SK-N-SH treated with all-trans-retinoic acid at 6 μM for 48 hours (cell line): ENCODE results near the gene SLMAP.

Experiments
- ATAC-seq: fragments of 200-7000 bp; cut with Tn5 transposase; 3 replicates; pipeline ENCODE4 v1.9.1; 2020; ENCODE audit warnings: mild to moderate bottlenecking, moderate library complexity
- ARNTL ChIP-seq: fragments of 450-650 bp; formaldehyde crosslinking; IDR thresholded peaks from 2 replicates; pipeline ENCODE4 v1.5.0; 2020; ENCODE audit warnings: low read depth, mild to moderate bottlenecking, moderate library complexity, borderline replicate concordance
- BACH2 ChIP-seq: fragments of 250-450 bp; sonication (Bioruptor Pico); IDR thresholded peaks from 2 replicates; pipeline ENCODE4 v1.9.0; 2021; ENCODE audit warnings: mild to moderate bottlenecking, borderline replicate concordance
- CSDC2 ChIP-seq: fragments of 250-450 bp; sonication (Bioruptor Pico); IDR thresholded peaks from 2 replicates; pipeline ENCODE4 v1.5.0; 2020; ENCODE audit warnings: mild to moderate bottlenecking, moderate library complexity
- ESRRG ChIP-seq: fragments of 250-450 bp; sonication (Bioruptor Pico); IDR thresholded peaks from 2 replicates; pipeline ENCODE4 v1.6.1; 2021; ENCODE audit warnings: mild to moderate bottlenecking
- GLIS3 ChIP-seq: fragments of 250-450 bp; sonication (Bioruptor Pico); IDR thresholded peaks from 2 replicates; pipeline ENCODE4 v1.5.0; 2020; ENCODE audit warnings: mild to moderate bottlenecking, moderate library complexity
- ISL1 ChIP-seq: fragments of 250-450 bp; sonication (Bioruptor Pico); IDR thresholded peaks from 2 replicates; pipeline ENCODE4 v2.1.2; 2022; ENCODE audit warnings: mild to moderate bottlenecking, moderate library complexity
- OSR1 ChIP-seq: fragments of 250-450 bp; sonication (Bioruptor Pico); IDR thresholded peaks from 2 replicates; pipeline ENCODE4 v1.8.0; 2022; ENCODE audit warnings: moderate library complexity, mild to moderate bottlenecking, inconsistent platforms
- PPARA ChIP-seq: fragments of 250-450 bp; sonication (Bioruptor Pico); IDR thresholded peaks from 2 replicates; pipeline ENCODE4 v1.5.0; 2020; ENCODE audit warnings: mild to moderate bottlenecking, borderline replicate concordance
- RARB ChIP-seq: fragments of 250-450 bp; sonication (Bioruptor Pico); IDR thresholded peaks from 2 replicates; pipeline ENCODE4 v1.8.0; 2021; ENCODE audit warnings: mild to moderate bottlenecking, moderate library complexity
- SNAI2 ChIP-seq: fragments of 250-450 bp; sonication (Bioruptor Pico); IDR thresholded peaks from 2 replicates; pipeline ENCODE4 v1.5.0; 2020; ENCODE audit warnings: mild to moderate bottlenecking, moderate library complexity
- TCF4 ChIP-seq: fragments of 250-450 bp; sonication (Bioruptor Pico); IDR thresholded peaks from 2 replicates; pipeline ENCODE4 v1.8.0; 2021; ENCODE audit warnings: mild to moderate bottlenecking, moderate library complexity, borderline replicate concordance
- ZC3H10 ChIP-seq: fragments of 250-450 bp; sonication (Bioruptor Pico); IDR thresholded peaks from 2 replicates; pipeline ENCODE4 v1.5.1; 2021; ENCODE audit warnings: mild to moderate bottlenecking, moderate library complexity
- ZFP3 ChIP-seq: fragments of 250-450 bp; sonication (Bioruptor Pico); IDR thresholded peaks from 2 replicates; pipeline ENCODE4 v1.5.0; 2020; ENCODE audit warnings: mild to moderate bottlenecking, moderate library complexity
- ZFP30 ChIP-seq: fragments of 450-650 bp; formaldehyde crosslinking; IDR thresholded peaks from 2 replicates; pipeline ENCODE4 v1.5.0; 2022; ENCODE audit warnings: mild to moderate bottlenecking, moderate library complexity
- ZNF565 ChIP-seq: fragments of 450-650 bp; formaldehyde crosslinking; conservative IDR thresholded peaks from 2 replicates; pipeline ENCODE4 v1.5.0; 2020; ENCODE audit warnings: low read depth, mild to moderate bottlenecking, moderate library complexity
- ZNF8 ChIP-seq: fragments of 450-650 bp; formaldehyde crosslinking; IDR thresholded peaks from 2 replicates; pipeline ENCODE4 v1.5.0; 2020; ENCODE audit warnings: mild to moderate bottlenecking, moderate library complexity
- TF ChIP-seq, protein P1 (sequence below): fragments of 250-450 bp; sonication (Bioruptor Pico); IDR thresholded peaks from 2 replicates; pipeline ENCODE4 v1.5.1; 2021; ENCODE audit warnings: mild to moderate bottlenecking, moderate library complexity
- TF ChIP-seq, protein P2 (sequence below): fragments of 250-450 bp; sonication (Bioruptor Pico); IDR thresholded peaks from 2 replicates; pipeline ENCODE4 v1.5.0; 2020; ENCODE audit warnings: mild to moderate bottlenecking, moderate library complexity
- TF ChIP-seq, protein P3 (sequence below): fragments of 250-450 bp; sonication (Bioruptor Pico); IDR thresholded peaks from 2 replicates; pipeline ENCODE4 v1.5.1; 2020; ENCODE audit warnings: low read depth, mild to moderate bottlenecking, moderate library complexity
- TF ChIP-seq, protein P4 (sequence below): fragments of 250-450 bp; sonication (Bioruptor Pico); IDR thresholded peaks from 2 replicates; pipeline ENCODE4 v1.8.0; 2020; ENCODE audit warnings: mild to moderate bottlenecking, moderate library complexity, borderline replicate concordance

Gene SLMAP

DNA sequence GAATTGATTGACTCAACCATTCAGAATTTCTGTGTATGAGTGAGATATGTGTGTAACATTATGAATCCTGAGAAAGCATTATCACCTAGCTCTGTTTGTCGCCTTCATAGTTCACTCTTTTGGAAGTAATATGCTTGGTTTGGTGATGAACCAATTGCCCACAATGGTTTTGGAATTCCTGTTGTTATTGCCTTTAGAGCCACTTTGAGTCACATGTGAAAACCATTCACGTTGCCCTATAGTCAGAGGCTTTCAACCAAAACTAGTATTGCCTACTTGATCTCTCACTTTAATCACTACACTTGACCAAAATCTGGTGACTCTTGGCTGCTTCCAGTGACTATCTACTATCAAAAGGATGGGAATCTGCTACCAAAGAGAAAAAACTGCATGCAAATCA lies 173.9 kb downstream of the SLMAP start (continued):
- no peak for TF ChIP-seq ARNTL
- TF ChIP-seq TCF4: no peak
- TF ChIP-seq BACH2: no peak
- TF ChIP-seq PPARA (CRISPR knock-in tag): no peak
- no peak for TF ChIP-seq ZFP30 (CRISPR knock-in tag)
- TF ChIP-seq SNAI2 (CRISPR knock-in tag): no peak

DNA sequence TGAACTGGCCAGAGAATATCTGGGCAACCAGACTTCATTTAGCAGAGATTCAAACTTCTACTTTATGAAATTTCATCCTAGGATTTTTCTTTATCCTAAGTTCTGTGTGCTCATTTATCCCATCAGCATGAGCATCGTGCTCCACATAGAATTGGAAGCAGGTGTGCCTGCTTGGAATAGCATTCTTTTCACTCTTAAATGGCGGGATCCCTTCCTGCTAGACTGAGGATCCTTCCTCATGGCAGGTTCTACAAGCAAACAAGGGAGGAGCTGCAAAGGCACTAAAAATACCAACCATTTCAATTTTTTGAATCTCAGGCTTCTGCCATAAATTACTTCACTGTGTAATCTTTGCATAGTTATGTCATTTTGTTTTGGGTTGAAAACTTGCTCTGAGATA lies 177.5 kb downstream of the SLMAP start:
- TF ChIP-seq ISL1 (CRISPR knock-in tag) (no peak), RARB (CRISPR knock-in tag) (no peak), ZNF8 (CRISPR knock-in tag) (no peak), SNAI2 (CRISPR knock-in tag) (no peak), TCF4 (no peak), ZC3H10 (no peak), GLIS3 (CRISPR knock-in tag) (no peak), ESRRG (CRISPR knock-in tag) (no peak), ZNF565 (no peak), ZFP3 (CRISPR knock-in tag) (no peak), PPARA (CRISPR knock-in tag) (no peak), CSDC2 (CRISPR knock-in tag) (no peak)
- TF ChIP-seq, protein P1, sequence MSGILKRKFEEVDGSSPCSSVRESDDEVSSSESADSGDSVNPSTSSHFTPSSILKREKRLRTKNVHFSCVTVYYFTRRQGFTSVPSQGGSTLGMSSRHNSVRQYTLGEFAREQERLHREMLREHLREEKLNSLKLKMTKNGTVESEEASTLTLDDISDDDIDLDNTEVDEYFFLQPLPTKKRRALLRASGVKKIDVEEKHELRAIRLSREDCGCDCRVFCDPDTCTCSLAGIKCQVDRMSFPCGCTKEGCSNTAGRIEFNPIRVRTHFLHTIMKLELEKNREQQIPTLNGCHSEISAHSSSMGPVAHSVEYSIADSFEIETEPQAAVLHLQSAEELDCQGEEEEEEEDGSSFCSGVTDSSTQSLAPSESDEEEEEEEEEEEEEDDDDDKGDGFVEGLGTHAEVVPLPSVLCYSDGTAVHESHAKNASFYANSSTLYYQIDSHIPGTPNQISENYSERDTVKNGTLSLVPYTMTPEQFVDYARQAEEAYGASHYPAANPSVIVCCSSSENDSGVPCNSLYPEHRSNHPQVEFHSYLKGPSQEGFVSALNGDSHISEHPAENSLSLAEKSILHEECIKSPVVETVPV (CRISPR knock-in tag): no peak
- TF ChIP-seq, protein P2, sequence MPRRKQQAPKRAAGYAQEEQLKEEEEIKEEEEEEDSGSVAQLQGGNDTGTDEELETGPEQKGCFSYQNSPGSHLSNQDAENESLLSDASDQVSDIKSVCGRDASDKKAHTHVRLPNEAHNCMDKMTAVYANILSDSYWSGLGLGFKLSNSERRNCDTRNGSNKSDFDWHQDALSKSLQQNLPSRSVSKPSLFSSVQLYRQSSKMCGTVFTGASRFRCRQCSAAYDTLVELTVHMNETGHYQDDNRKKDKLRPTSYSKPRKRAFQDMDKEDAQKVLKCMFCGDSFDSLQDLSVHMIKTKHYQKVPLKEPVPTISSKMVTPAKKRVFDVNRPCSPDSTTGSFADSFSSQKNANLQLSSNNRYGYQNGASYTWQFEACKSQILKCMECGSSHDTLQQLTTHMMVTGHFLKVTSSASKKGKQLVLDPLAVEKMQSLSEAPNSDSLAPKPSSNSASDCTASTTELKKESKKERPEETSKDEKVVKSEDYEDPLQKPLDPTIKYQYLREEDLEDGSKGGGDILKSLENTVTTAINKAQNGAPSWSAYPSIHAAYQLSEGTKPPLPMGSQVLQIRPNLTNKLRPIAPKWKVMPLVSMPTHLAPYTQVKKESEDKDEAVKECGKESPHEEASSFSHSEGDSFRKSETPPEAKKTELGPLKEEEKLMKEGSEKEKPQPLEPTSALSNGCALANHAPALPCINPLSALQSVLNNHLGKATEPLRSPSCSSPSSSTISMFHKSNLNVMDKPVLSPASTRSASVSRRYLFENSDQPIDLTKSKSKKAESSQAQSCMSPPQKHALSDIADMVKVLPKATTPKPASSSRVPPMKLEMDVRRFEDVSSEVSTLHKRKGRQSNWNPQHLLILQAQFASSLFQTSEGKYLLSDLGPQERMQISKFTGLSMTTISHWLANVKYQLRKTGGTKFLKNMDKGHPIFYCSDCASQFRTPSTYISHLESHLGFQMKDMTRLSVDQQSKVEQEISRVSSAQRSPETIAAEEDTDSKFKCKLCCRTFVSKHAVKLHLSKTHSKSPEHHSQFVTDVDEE (CRISPR knock-in tag): no peak
- TF ChIP-seq, protein P3, sequence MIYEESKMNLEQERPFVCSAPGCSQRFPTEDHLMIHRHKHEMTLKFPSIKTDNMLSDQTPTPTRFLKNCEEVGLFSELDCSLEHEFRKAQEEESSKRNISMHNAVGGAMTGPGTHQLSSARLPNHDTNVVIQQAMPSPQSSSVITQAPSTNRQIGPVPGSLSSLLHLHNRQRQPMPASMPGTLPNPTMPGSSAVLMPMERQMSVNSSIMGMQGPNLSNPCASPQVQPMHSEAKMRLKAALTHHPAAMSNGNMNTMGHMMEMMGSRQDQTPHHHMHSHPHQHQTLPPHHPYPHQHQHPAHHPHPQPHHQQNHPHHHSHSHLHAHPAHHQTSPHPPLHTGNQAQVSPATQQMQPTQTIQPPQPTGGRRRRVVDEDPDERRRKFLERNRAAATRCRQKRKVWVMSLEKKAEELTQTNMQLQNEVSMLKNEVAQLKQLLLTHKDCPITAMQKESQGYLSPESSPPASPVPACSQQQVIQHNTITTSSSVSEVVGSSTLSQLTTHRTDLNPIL (CRISPR knock-in tag): no peak
- no peak for ATAC-seq

DNA sequence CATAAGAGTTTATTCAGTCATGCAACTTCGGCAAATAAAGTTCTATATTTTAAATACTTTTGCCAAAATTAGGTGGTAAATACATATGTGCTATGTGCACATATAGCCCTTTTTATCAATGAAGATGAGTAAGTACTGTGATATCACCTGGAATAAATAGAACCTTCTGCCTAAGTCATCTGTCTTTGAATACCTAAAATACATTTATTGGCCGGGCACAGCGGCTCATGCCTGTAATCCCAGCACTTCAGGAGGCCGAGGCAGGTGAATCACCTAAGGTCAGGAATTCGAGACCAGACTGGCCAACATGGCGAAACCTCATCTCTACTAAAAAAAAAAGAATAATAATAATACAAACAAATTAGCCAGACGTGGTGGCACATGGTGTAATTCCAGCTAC lies 178.3 kb downstream of the SLMAP start:
- no peak for ATAC-seq
- TF ChIP-seq, protein P4, sequence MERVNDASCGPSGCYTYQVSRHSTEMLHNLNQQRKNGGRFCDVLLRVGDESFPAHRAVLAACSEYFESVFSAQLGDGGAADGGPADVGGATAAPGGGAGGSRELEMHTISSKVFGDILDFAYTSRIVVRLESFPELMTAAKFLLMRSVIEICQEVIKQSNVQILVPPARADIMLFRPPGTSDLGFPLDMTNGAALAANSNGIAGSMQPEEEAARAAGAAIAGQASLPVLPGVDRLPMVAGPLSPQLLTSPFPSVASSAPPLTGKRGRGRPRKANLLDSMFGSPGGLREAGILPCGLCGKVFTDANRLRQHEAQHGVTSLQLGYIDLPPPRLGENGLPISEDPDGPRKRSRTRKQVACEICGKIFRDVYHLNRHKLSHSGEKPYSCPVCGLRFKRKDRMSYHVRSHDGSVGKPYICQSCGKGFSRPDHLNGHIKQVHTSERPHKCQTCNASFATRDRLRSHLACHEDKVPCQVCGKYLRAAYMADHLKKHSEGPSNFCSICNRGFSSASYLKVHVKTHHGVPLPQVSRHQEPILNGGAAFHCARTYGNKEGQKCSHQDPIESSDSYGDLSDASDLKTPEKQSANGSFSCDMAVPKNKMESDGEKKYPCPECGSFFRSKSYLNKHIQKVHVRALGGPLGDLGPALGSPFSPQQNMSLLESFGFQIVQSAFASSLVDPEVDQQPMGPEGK (CRISPR knock-in tag): no peak
- no peak for TF ChIP-seq ZC3H10
- no peak for TF ChIP-seq ZNF565
- TF ChIP-seq SNAI2 (CRISPR knock-in tag): no peak
- no peak for TF ChIP-seq CSDC2 (CRISPR knock-in tag)
- no peak for TF ChIP-seq ZFP30 (CRISPR knock-in tag)
- TF ChIP-seq ZNF8 (CRISPR knock-in tag): no peak
- TF ChIP-seq, protein P3 (CRISPR knock-in tag): no peak
- TF ChIP-seq ESRRG (CRISPR knock-in tag): no peak
- no peak for TF ChIP-seq PPARA (CRISPR knock-in tag)
- TF ChIP-seq OSR1 (CRISPR knock-in tag): no peak
- TF ChIP-seq ZFP3 (CRISPR knock-in tag): no peak
- TF ChIP-seq, protein P1 (CRISPR knock-in tag): no peak
- TF ChIP-seq GLIS3 (CRISPR knock-in tag): no peak
- TF ChIP-seq BACH2: no peak
